Measurements from ENCODE around the gene ITGB5. TPM values are rescaled to one million over a fixed set of nuclear protein-coding genes. Genes with fewer than 3 reads are reported as not detected.

The ITGB5 gene
- total RNA-seq, 1 experiment from 2014 or later, result 339 TPM

DNA sequence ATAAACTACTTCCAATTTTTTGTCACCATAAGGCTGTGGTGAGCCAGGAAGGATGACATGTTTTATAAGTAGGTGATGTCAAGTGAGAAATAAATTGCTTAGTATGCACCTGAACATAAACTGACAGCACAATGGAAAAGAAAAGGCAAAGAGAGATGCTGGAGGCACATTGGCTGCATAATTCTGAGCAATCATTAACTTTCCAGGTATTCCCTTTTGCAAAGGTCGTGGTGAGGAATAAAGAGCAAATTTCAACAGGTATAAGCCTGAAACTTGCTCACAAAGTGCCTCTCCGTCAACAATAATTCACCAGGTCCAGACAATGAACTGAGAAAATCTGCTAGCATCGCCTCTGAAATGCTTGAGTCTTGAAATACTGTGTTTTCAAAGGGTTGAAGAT lies 48.2 kb downstream of the ITGB5 start (continued):
- no peak for TF ChIP-seq SP1 (CRISPR knock-in tag; conservative IDR thresholded peaks at IDR 0.05)
- TF ChIP-seq ZNF317 (CRISPR knock-in tag; IDR thresholded peaks at IDR 0.05; ENCODE audit: borderline replicate concordance, low read depth), result no peak
- no peak for TF ChIP-seq NR3C1 (CRISPR knock-in tag; conservative IDR thresholded peaks at IDR 0.05; ENCODE audit: low read depth)

DNA sequence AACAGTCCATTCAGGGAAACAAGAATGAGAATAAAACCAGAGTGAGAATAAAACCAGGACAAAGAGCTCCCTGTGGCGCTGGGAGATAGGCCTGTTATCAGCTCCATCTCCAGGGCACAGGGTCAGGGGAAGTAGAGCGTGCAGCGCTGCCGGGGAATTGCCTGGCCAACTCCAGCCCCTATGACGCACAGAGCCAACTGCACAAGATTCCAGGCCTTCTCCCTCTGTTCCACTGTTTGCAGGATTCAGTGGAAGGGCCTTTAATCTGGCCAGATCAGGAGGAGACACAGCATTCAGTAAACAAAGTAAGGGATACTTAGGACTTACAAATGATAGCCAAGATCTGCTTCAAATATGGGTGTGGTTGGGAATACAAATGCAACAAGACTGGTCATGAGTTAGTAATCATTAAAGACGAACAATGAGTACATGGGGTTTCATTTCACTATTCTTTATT lies 49.4 kb downstream of the ITGB5 start:
- no peak for DNase-seq (ENCODE audit: low spot score)
- Mint-ChIP-seq H3K4me3 (no peak overlapping the region), H3K9me3 (no peaks in the 10 kb centered on the region), H3K4me1 (peaks cover 49% of the 10 kb centered on the region), H3K27ac (peak overlapping the region; percentile 87), H3K27me3 (ENCODE audit: low read depth) (no peaks in the 10 kb centered on the region), H3K36me3 (peaks cover 61% of the 10 kb centered on the region)
- no peak for ATAC-seq
- ChIA-PET CTCF (interaction anchor here (1.0 to 1.3 kb wide), 2 partner anchors 10 to 64 kb away, joined by 4 read pairs; no protein-coding TSS in a partner anchor), POLR2A (no interaction called here)
- 0 out of 2 replicates have a peak, but pooled peaks have one; percentile 30 for TF ChIP-seq GABPB1 (CRISPR knock-in tag; IDR thresholded peaks at IDR 0.05)
- TF ChIP-seq, protein P1, sequence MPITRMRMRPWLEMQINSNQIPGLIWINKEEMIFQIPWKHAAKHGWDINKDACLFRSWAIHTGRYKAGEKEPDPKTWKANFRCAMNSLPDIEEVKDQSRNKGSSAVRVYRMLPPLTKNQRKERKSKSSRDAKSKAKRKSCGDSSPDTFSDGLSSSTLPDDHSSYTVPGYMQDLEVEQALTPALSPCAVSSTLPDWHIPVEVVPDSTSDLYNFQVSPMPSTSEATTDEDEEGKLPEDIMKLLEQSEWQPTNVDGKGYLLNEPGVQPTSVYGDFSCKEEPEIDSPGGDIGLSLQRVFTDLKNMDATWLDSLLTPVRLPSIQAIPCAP (CRISPR knock-in tag; IDR thresholded peaks at IDR 0.05), result no peak
- TF ChIP-seq KAT7 (CRISPR knock-in tag; IDR thresholded peaks at IDR 0.05; ENCODE audit: borderline replicate concordance), result no peak

DNA sequence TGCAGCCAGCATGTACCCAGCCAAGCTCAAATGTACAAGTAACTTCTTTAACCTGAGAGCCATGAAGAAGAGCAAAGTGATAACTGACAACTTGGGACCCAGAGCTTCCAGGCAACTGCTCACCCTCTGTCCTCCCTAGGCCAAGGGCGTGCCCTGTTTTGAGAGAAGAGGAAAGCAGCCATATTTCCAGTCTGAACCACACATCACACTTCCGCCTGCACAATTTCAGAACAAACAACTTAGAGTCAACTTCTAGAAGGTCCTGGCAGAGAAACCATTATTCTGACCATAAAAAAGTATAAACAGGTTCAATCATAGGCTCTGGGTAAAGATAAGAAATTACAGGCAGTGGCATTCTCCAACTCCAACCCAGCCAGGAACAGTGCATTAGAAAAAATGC lies 50.1 kb downstream of the ITGB5 start:
- Mint-ChIP-seq H3K4me1 (peaks cover 51% of the 10 kb centered on the region), H3K4me3 (no peak overlapping the region), H3K9me3 (no peaks in the 10 kb centered on the region), H3K27me3 (ENCODE audit: low read depth) (no peaks in the 10 kb centered on the region), H3K36me3 (peaks cover 62% of the 10 kb centered on the region), H3K27ac (peak overlapping the region; percentile 87)
- ATAC-seq (no peak), DNase-seq (ENCODE audit: low spot score) (no peak)
- ChIA-PET CTCF (interaction anchor here (1.0 to 2.2 kb wide), 3 partner anchors 9 to 64 kb away, joined by 4 to 6 read pairs (median 4); no protein-coding TSS in a partner anchor), POLR2A (no interaction called here)
- TF ChIP-seq, protein P2, sequence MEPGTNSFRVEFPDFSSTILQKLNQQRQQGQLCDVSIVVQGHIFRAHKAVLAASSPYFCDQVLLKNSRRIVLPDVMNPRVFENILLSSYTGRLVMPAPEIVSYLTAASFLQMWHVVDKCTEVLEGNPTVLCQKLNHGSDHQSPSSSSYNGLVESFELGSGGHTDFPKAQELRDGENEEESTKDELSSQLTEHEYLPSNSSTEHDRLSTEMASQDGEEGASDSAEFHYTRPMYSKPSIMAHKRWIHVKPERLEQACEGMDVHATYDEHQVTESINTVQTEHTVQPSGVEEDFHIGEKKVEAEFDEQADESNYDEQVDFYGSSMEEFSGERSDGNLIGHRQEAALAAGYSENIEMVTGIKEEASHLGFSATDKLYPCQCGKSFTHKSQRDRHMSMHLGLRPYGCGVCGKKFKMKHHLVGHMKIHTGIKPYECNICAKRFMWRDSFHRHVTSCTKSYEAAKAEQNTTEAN (CRISPR knock-in tag; IDR thresholded peaks at IDR 0.05), result no peak
- TF ChIP-seq NR3C1 (CRISPR knock-in tag; conservative IDR thresholded peaks at IDR 0.05; ENCODE audit: low read depth), result no peak
- no peak for TF ChIP-seq CREM (CRISPR knock-in tag; IDR thresholded peaks at IDR 0.05)
- TF ChIP-seq HMGA2 (CRISPR knock-in tag; IDR thresholded peaks at IDR 0.05), result no peak
- TF ChIP-seq ZNF232 (CRISPR knock-in tag; IDR thresholded peaks at IDR 0.05), result no peak
- TF ChIP-seq, protein P3, sequence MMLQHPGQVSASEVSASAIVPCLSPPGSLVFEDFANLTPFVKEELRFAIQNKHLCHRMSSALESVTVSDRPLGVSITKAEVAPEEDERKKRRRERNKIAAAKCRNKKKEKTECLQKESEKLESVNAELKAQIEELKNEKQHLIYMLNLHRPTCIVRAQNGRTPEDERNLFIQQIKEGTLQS (CRISPR knock-in tag; conservative IDR thresholded peaks at IDR 0.05), result no peak
- no peak for TF ChIP-seq MXD4 (CRISPR knock-in tag; IDR thresholded peaks at IDR 0.05; ENCODE audit: borderline replicate concordance)
- TF ChIP-seq, protein P4, sequence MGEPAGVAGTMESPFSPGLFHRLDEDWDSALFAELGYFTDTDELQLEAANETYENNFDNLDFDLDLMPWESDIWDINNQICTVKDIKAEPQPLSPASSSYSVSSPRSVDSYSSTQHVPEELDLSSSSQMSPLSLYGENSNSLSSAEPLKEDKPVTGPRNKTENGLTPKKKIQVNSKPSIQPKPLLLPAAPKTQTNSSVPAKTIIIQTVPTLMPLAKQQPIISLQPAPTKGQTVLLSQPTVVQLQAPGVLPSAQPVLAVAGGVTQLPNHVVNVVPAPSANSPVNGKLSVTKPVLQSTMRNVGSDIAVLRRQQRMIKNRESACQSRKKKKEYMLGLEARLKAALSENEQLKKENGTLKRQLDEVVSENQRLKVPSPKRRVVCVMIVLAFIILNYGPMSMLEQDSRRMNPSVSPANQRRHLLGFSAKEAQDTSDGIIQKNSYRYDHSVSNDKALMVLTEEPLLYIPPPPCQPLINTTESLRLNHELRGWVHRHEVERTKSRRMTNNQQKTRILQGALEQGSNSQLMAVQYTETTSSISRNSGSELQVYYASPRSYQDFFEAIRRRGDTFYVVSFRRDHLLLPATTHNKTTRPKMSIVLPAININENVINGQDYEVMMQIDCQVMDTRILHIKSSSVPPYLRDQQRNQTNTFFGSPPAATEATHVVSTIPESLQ (CRISPR knock-in tag; IDR thresholded peaks at IDR 0.05), result no peak
- TF ChIP-seq, protein P5, sequence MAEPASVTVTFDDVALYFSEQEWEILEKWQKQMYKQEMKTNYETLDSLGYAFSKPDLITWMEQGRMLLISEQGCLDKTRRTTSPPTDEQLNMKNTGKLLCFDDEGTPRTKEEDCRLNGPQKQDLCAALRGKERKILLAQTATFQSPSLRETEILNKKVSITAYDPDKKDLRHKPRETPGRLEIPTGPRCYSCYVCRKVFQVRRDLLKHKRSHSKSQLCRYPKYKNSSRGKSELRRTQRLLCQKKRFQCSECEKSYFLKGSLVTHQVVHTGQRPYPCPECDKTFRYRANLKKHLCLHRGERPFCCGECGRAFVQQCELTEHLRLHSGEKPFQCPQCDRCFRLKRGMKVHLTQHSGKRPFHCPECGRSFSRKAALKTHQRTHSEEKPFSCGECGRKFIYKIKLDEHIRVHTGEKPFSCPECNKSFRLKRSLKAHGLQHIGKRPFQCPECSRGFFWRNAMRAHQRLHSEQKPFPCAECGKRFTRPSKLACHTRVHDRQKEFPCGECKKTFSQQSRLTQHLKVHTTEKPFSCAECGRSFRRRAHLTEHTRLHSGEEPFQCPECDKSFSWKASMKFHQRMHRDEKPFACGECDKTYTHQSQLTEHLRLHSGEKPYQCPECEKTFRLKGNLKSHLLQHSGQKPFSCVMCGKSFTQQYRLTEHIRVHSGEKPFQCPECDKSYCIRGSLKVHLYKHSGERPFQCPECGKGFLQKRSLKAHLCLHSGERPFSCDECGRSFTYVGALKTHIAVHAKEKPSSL (CRISPR knock-in tag; conservative IDR thresholded peaks at IDR 0.05), result no peak
- no peak for TF ChIP-seq EMX1 (CRISPR knock-in tag; IDR thresholded peaks at IDR 0.05)
- TF ChIP-seq RELA (CRISPR knock-in tag; IDR thresholded peaks at IDR 0.05; ENCODE audit: borderline replicate concordance), result no peak
- TF ChIP-seq ZNF263 (CRISPR knock-in tag; IDR thresholded peaks at IDR 0.05; ENCODE audit: low read depth), result no peak
- no peak for TF ChIP-seq JUN (CRISPR knock-in tag; IDR thresholded peaks at IDR 0.05)
- no peak for TF ChIP-seq PRRX2 (CRISPR knock-in tag; IDR thresholded peaks at IDR 0.05)
- TF ChIP-seq ZNF317 (CRISPR knock-in tag; IDR thresholded peaks at IDR 0.05; ENCODE audit: borderline replicate concordance, low read depth), result no peak
- TF ChIP-seq GTF2I (CRISPR knock-in tag; conservative IDR thresholded peaks at IDR 0.05), result no peak

All from WTC11 (cell line).